Measurements from ENCODE around the gene SRCAP.

SRCAP gene

GRCh38 chr16:30785126-30786106 lies 86.4 kb downstream of the SRCAP start:
- no peak for DNase-seq
- no peak for TF ChIP-seq CTCF (IDR thresholded peaks at IDR 0.05; ENCODE audit: low read depth, low read length)
- Histone ChIP-seq H3K9me3 (ENCODE audit: severe bottlenecking) (no peaks in the 10 kb centered on the region), H3K27ac (no peak overlapping the region), H3K27me3 (ENCODE audit: insufficient read depth, low read depth, severe bottlenecking) (no peaks in the 10 kb centered on the region), H3K36me3 (peaks cover 26% of the 10 kb centered on the region), H3K4me3 (ENCODE audit: low read depth, low read length) (peak overlapping the region; percentile 89)

- Histone ChIP-seq H3K36me3 (peaks cover 24% of the 10 kb centered on the region), H3K27me3 (ENCODE audit: insufficient read depth, low read depth, severe bottlenecking) (no peaks in the 10 kb centered on the region), H3K9me3 (ENCODE audit: severe bottlenecking) (no peaks in the 10 kb centered on the region), H3K4me3 (ENCODE audit: low read depth, low read length) (peak overlapping the region; percentile 89), H3K27ac (peak overlapping the region; percentile 92)
- peak; percentile 53 for DNase-seq
- no peak for TF ChIP-seq CTCF (IDR thresholded peaks at IDR 0.05; ENCODE audit: low read depth, low read length)
Measured at GRCh38 chr16:30786115-30786935, 87.4 kb downstream of the SRCAP start.

GRCh38 chr16:30786936-30787612 lies 88.1 kb downstream of the SRCAP start, which contains the start of gene ZNF629:
Gene ZNF629 (minus strand): TSS chr16:30787205. CDS start chr16:30784482, 2,723 bp downstream.
- Histone ChIP-seq H3K27me3 (ENCODE audit: insufficient read depth, low read depth, severe bottlenecking) (no peaks in the 10 kb centered on the region), H3K36me3 (peaks cover 17% of the 10 kb centered on the region), H3K9me3 (ENCODE audit: severe bottlenecking) (no peaks in the 10 kb centered on the region), H3K27ac (peak within 1 kb of the TSS; percentile 92), H3K4me3 (ENCODE audit: low read depth, low read length) (peak within 1 kb of the TSS; percentile 89)
- TF ChIP-seq CTCF (IDR thresholded peaks at IDR 0.05; ENCODE audit: low read depth, low read length) = no peak
- peak; percentile 80 for DNase-seq

GRCh38 chr16:30787613-30788378 lies 88.8 kb downstream of the SRCAP start:
- no peak for DNase-seq
- Histone ChIP-seq H3K27me3 (ENCODE audit: insufficient read depth, low read depth, severe bottlenecking) (no peaks in the 10 kb centered on the region), H3K27ac (peak overlapping the region; percentile 92), H3K36me3 (peaks cover 10% of the 10 kb centered on the region), H3K4me3 (ENCODE audit: low read depth, low read length) (peak overlapping the region; percentile 89), H3K9me3 (ENCODE audit: severe bottlenecking) (no peaks in the 10 kb centered on the region)
- no peak for TF ChIP-seq CTCF (IDR thresholded peaks at IDR 0.05; ENCODE audit: low read depth, low read length)
